CD14-positive monocyte (primary cell): ENCODE data around the gene KIF3C. TPM values are rescaled to one million over a fixed set of nuclear protein-coding genes. Genes with fewer than 3 reads are reported as not detected.

Experiments
- DNase-seq, 3 donors: peaks; one replicate each; pipeline ENCODE4 v3.0.0-alpha.2; 2011 to 2022
- H2AFZ ChIP-seq: 2 replicates; pipeline ENCODE4 v1.6.0; 2012; ENCODE audit warnings: mild to moderate bottlenecking, low read depth, low read length, inconsistent platforms; ENCODE audit not compliant: insufficient read depth, poor library complexity, severe bottlenecking
- H3K27ac ChIP-seq, 2 donors: 1 replicate in 1 of 2; 2 replicates in 1 of 2; pipeline ENCODE4 v1.5.1; 2012 to 2013; ENCODE audit warnings: low read length in 2 of 2, control low read depth in 1 of 2, inconsistent platforms in 1 of 2, low read depth in 1 of 2, mild to moderate bottlenecking in 1 of 2
- H3K27me3 ChIP-seq, 2 donors: one replicate each; pipeline versions ENCODE4 v1.6.0 to v1.6.1; 2011 to 2013; ENCODE audit warnings: low read length in 2 of 2; ENCODE audit not compliant: control insufficient read depth in 2 of 2, insufficient read depth in 2 of 2
- H3K36me3 ChIP-seq, 2 donors: replicated peaks in 1 of 2; 1 replicate in 1 of 2; 2 replicates in 1 of 2; pipeline versions ENCODE4 v1.5.1 to v1.6.1; 2012 to 2013; ENCODE audit warnings: low read length in 2 of 2, control low read depth in 1 of 2, inconsistent platforms in 1 of 2, mild to moderate bottlenecking in 1 of 2; ENCODE audit not compliant: insufficient read depth in 2 of 2, control insufficient read depth in 1 of 2
- H3K4me1 ChIP-seq, 2 donors: 1 replicate in 1 of 2; 2 replicates in 1 of 2; pipeline versions ENCODE4 v1.5.1 to v1.6.1; 2012 to 2013; ENCODE audit warnings: low read length in 2 of 2, control low read depth in 1 of 2, inconsistent platforms in 1 of 2, mild to moderate bottlenecking in 1 of 2, moderate library complexity in 1 of 2; ENCODE audit not compliant: insufficient read depth in 2 of 2, control insufficient read depth in 1 of 2
- H3K4me2 ChIP-seq: replicated peaks from 2 replicates; pipeline ENCODE3; 2012; ENCODE audit warnings: low read length, moderate library complexity, mild to moderate bottlenecking; ENCODE audit not compliant: poor library complexity, severe bottlenecking; ENCODE audit errors: extremely low read depth
- H3K4me3 ChIP-seq, 3 experiments: fragments of 200-600 bp in 1 of 3; sonication (generic) in 1 of 3; replicated peaks in 1 of 3; 1 replicate in 2 of 3; 2 replicates in 1 of 3; pipeline ENCODE4 v1.5.1; 2011 to 2013; ENCODE audit warnings: low read length in 3 of 3, mild to moderate bottlenecking in 3 of 3, control low read depth in 2 of 3, low read depth in 2 of 3, inconsistent platforms in 1 of 3, moderate library complexity in 1 of 3
- H3K79me2 ChIP-seq: 2 replicates; pipeline ENCODE4 v1.6.0; 2012; ENCODE audit warnings: mild to moderate bottlenecking, control low read depth, inconsistent platforms, low read length, moderate library complexity; ENCODE audit not compliant: insufficient read depth
- H3K9ac ChIP-seq: 2 replicates; pipeline ENCODE4 v1.6.0; 2017; ENCODE audit warnings: low read length, mild to moderate bottlenecking; ENCODE audit not compliant: insufficient read depth, poor library complexity, severe bottlenecking
- H3K9me3 ChIP-seq, 2 donors: replicated peaks in 1 of 2; 1 replicate in 1 of 2; 2 replicates in 1 of 2; pipeline versions ENCODE4 v1.5.1 to v1.6.1; 2012 to 2013; ENCODE audit warnings: low read length in 2 of 2, control low read depth in 1 of 2; ENCODE audit not compliant: control insufficient read depth in 1 of 2, insufficient read depth in 1 of 2
- H4K20me1 ChIP-seq: 2 replicates; pipeline ENCODE4 v1.6.0; 2012; ENCODE audit warnings: mild to moderate bottlenecking, low read length, control low read depth, moderate library complexity; ENCODE audit not compliant: insufficient read depth
- H3K27ac Mint-ChIP-seq, 7 donors: one replicate each; pipeline ENCODE4 v1.8.0; 2020; ENCODE audit warnings: mild to moderate bottlenecking in 7 of 7, mixed read lengths in 7 of 7, moderate library complexity in 6 of 7, inconsistent platforms in 2 of 7
- H3K27me3 Mint-ChIP-seq, 3 donors: one replicate each; pipeline ENCODE4 v1.8.0; 2021 to 2022; ENCODE audit warnings: low read depth in 3 of 3, mild to moderate bottlenecking in 3 of 3, mixed read lengths in 3 of 3, moderate library complexity in 3 of 3, inconsistent platforms in 1 of 3
- H3K36me3 Mint-ChIP-seq, 2 donors: one replicate each; pipeline ENCODE4 v1.8.0; 2020; ENCODE audit warnings: mixed read lengths in 2 of 2, inconsistent platforms in 1 of 2, mild to moderate bottlenecking in 1 of 2
- H3K4me1 Mint-ChIP-seq: one replicate; pipeline ENCODE4 v1.8.0; 2020; ENCODE audit warnings: mild to moderate bottlenecking, mixed read lengths
- H3K4me3 Mint-ChIP-seq, 2 donors: one replicate each; pipeline ENCODE4 v1.8.0; 2020; ENCODE audit warnings: mild to moderate bottlenecking in 2 of 2, mixed read lengths in 2 of 2, moderate library complexity in 1 of 2
- H3K9me3 Mint-ChIP-seq, 7 donors: one replicate each; pipeline ENCODE4 v1.8.0; 2020 to 2022; ENCODE audit warnings: mixed read lengths in 7 of 7, mild to moderate bottlenecking in 6 of 7, moderate library complexity in 6 of 7, inconsistent platforms in 2 of 7
- CTCF ChIP-seq: fragments of 200-600 bp; IDR thresholded peaks from one replicate; pipeline ENCODE4 v1.8.0; 2022; ENCODE audit warnings: antibody characterized with exemption, mild to moderate bottlenecking
- WGBS: methylation state at CpG from one replicate; pipeline ENCODE4 v1.1.5; 2013; ENCODE audit warnings: missing lambda C conversion rate; ENCODE audit not compliant: insufficient coverage; 5-methylcytosine and 5-hydroxymethylcytosine counted together
- intact Hi-C, 2 donors: fragments of 100-400 bp; cut with micrococcal nuclease; formaldehyde crosslinking; loops; one replicate each; pipeline versions ENCODE4 v1.15.0 to v1.15.1; 2023
- polyA plus RNA-seq, 3 donors: library from polyadenylated mRNA; depleted of rRNA in 1 of 3; unstranded in 2 of 3; stranded (reverse) in 1 of 3; fragments of 300-500 nt in 2 of 3; fragments of >200 nt in 1 of 3; fragmentation: Illumina TruSeq in 2 of 3; gene quantifications; 1 replicate in 2 of 3; 2 replicates in 1 of 3; pipeline ENCODE4 v1.2.3, GENCODE V29; 2012 to 2021

The KIF3C gene
- polyA plus RNA-seq, 3 donors, result 0.28 to 0.97 (median 0.47) TPM

GRCh38 chr2:25964891-25965290, 17.4 kb downstream of the KIF3C start:
- no peak overlapping the region for H3K27ac Mint-ChIP-seq
- intact Hi-C loops, result no loop called here
- DNase-seq, result no peak

GRCh38 chr2:25960920-25961319, 21.4 kb downstream of the KIF3C start:
- peaks cover 2 to 6% (median 5%) of the 10 kb centered on the region in 3 donors for H3K27me3 Mint-ChIP-seq
- peak overlapping the region in 1 of 2 donors; percentile 68 for H3K4me3 Mint-ChIP-seq
- DNase-seq, result peak; percentile 77 to 90 (median 90)
- peaks cover 24% of the 10 kb centered on the region for H3K4me1 Mint-ChIP-seq
- no peak for TF ChIP-seq CTCF
- peak overlapping the region; percentile 23 to 63 (median 43) for H3K27ac Mint-ChIP-seq
- no peak overlapping the region for H3K27ac ChIP-seq
- H2AFZ ChIP-seq, result no peak overlapping the region
- no peak overlapping the region for H3K9ac ChIP-seq
- no peaks in the 10 kb centered on the region for H3K27me3 ChIP-seq
- peaks cover 23 to 26% of the 10 kb centered on the region in 2 donors for H3K4me1 ChIP-seq
- H3K4me3 ChIP-seq, result peak overlapping the region in 1 of 3 experiments; percentile 25
- H3K9me3 Mint-ChIP-seq, result no peaks in the 10 kb centered on the region
- H3K36me3 ChIP-seq, result no peaks in the 10 kb centered on the region
- H3K4me2 ChIP-seq, result peak overlapping the region; percentile 45
- intact Hi-C loops, result no loop called here
- WGBS, result 0% methylated on average over 2 of the region's 2 CpGs
- H4K20me1 ChIP-seq, result no peaks in the 10 kb centered on the region
- H3K79me2 ChIP-seq, result no peaks in the 10 kb centered on the region
- no peaks in the 10 kb centered on the region for H3K9me3 ChIP-seq
- peaks cover 18 to 21% of the 10 kb centered on the region in 2 donors for H3K36me3 Mint-ChIP-seq

More at GRCh38 chr2:25964891-25965290, 17.4 kb downstream of the KIF3C start:
- Histone ChIP-seq H3K9me3 (no peaks in the 10 kb centered on the region), H3K4me3 (no peak overlapping the region), H3K4me1 (peaks cover 23 to 25% of the 10 kb centered on the region in 2 donors), H3K27me3 (no peaks in the 10 kb centered on the region), H3K27ac (no peak overlapping the region), H3K4me2 (no peak overlapping the region), H4K20me1 (no peaks in the 10 kb centered on the region), H2AFZ (no peak overlapping the region), H3K9ac (no peak overlapping the region), H3K79me2 (no peaks in the 10 kb centered on the region), H3K36me3 (no peaks in the 10 kb centered on the region)
- no peaks in the 10 kb centered on the region for H3K9me3 Mint-ChIP-seq
- peaks cover 2 to 4% (median 2%) of the 10 kb centered on the region in 3 donors for H3K27me3 Mint-ChIP-seq
- H3K4me3 Mint-ChIP-seq, result no peak overlapping the region
- TF ChIP-seq CTCF, result no peak
- H3K36me3 Mint-ChIP-seq, result peaks cover 6 to 8% of the 10 kb centered on the region in 2 donors
- peaks cover 24% of the 10 kb centered on the region for H3K4me1 Mint-ChIP-seq
- 96% methylated on average over 7 of the region's 7 CpGs for WGBS
